OCI-LY1 (cell line): Measurements from ENCODE around the gene AFAP1L2.

ENCODE experiments used
- H2AFZ ChIP-seq: fragments of 200-600 bp; sonication (generic), shearing (Covaris generic); 2 replicates; pipeline ENCODE4 v1.6.0; 2014; ENCODE audit warnings: antibody characterized with exemption, mild to moderate bottlenecking, low read length
- H3F3A ChIP-seq: fragments of 200-600 bp; sonication (generic), shearing (Covaris generic); 2 replicates; pipeline ENCODE4 v1.6.0; 2014; ENCODE audit warnings: mild to moderate bottlenecking, antibody characterized with exemption, low read length, moderate library complexity; ENCODE audit not compliant: insufficient read depth
- H3K27ac ChIP-seq: fragments of 200-600 bp; sonication (generic); 2 replicates; pipeline ENCODE4 v1.5.1; 2014; ENCODE audit warnings: low read length, mixed run types, mild to moderate bottlenecking, low read depth; ENCODE audit not compliant: poor library complexity, severe bottlenecking
- H3K27me3 ChIP-seq: fragments of 200-600 bp; sonication (generic); 2 replicates; pipeline ENCODE4 v1.6.0; 2014; ENCODE audit warnings: antibody characterized with exemption, mild to moderate bottlenecking, low read length, moderate library complexity; ENCODE audit not compliant: insufficient read depth
- H3K36me3 ChIP-seq: fragments of 200-600 bp; sonication (generic); 2 replicates; pipeline ENCODE4 v1.6.1; 2014; ENCODE audit warnings: mild to moderate bottlenecking, antibody characterized with exemption, low read length, moderate library complexity, mixed read lengths; ENCODE audit not compliant: insufficient read depth
- H3K4me1 ChIP-seq: fragments of 200-600 bp; sonication (generic); 2 replicates; pipeline ENCODE4 v1.5.1; 2014; ENCODE audit warnings: mild to moderate bottlenecking, low read length, moderate library complexity; ENCODE audit not compliant: insufficient read depth, severe bottlenecking
- H3K4me2 ChIP-seq: fragments of 200-600 bp; sonication (generic), shearing (Covaris generic); 2 replicates; pipeline ENCODE4 v1.6.1; 2014; ENCODE audit warnings: low read length
- H3K4me3 ChIP-seq: fragments of 200-600 bp; sonication (generic); 2 replicates; pipeline ENCODE4 v1.5.1; 2014; ENCODE audit warnings: low read length, low read depth, mild to moderate bottlenecking, mixed read lengths; ENCODE audit not compliant: poor library complexity, severe bottlenecking
- H3K79me2 ChIP-seq: fragments of 200-600 bp; shearing (Covaris generic); 2 replicates; pipeline ENCODE4 v1.6.1; 2016; ENCODE audit warnings: mixed run types, low read length, mixed read lengths; ENCODE audit not compliant: insufficient read depth
- H3K9ac ChIP-seq: fragments of 200-600 bp; sonication (generic), shearing (Covaris generic); 2 replicates; pipeline ENCODE4 v1.6.1; 2014; ENCODE audit warnings: mild to moderate bottlenecking, low read length, mixed read lengths
- H3K9me2 ChIP-seq: fragments of 200-600 bp; sonication (generic), shearing (Covaris generic); 2 replicates; pipeline ENCODE4 v1.6.1; 2014; ENCODE audit warnings: low read depth, mild to moderate bottlenecking, low read length, mixed read lengths
- H3K9me3 ChIP-seq: fragments of 200-600 bp; shearing (Covaris generic); 2 replicates; pipeline ENCODE4 v1.6.1; 2014; ENCODE audit warnings: low read length, mixed read lengths
- H4K20me1 ChIP-seq: fragments of 200-600 bp; sonication (generic), shearing (Covaris generic); 2 replicates; pipeline ENCODE4 v1.6.0; 2016; ENCODE audit warnings: mild to moderate bottlenecking, low read length; ENCODE audit not compliant: insufficient read depth
- CTCF ChIP-seq: fragments of 200-600 bp; sonication (generic), shearing (Covaris generic); IDR thresholded peaks from 2 replicates; pipeline ENCODE4 v1.5.1; 2017; ENCODE audit warnings: mild to moderate bottlenecking, antibody characterized with exemption, low read length, moderate library complexity, mixed read lengths
- EZH2 ChIP-seq: fragments of 200-600 bp; sonication (generic), shearing (Covaris generic); IDR thresholded peaks from 2 replicates; pipeline ENCODE4 v1.8.0; 2017; ENCODE audit warnings: borderline replicate concordance, mixed run types, mild to moderate bottlenecking, antibody characterized with exemption, low read length, moderate library complexity, mixed read lengths

The AFAP1L2 gene

DNA sequence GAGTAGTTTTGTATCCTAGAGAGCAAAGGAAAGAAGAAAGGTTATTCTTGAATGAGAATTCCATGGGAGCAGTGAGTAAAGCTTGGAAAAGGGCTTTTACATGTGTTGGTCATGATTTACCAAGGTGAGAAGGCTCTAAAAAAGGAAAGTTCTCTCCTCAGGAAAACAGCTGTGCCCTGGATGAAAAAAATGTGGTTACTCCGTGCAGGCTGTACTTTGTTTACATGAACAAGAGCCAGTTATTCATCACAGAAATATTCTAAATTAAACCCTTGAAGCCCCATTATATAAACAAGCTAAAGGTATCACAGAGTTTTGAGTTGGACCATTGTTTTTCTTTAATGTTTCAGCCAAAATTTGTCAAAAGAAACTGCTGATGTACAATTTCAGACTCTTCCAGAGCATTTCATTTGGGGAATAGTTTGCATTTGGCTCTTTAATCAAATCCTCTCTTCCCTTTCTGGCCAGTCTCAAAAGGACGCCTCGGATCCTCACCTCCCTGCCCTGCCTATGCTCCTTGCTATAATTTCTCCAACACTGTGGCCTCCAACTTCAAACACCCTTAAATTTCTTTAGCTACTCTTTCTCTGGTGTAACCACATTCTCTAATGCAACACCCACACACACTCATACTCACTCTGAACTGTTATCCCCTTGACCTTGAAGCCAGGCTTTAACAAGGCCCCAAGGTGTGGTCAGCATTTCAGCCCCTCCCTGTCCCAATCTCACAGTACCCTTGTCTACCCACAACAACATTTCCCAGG lies 47.4 kb downstream of the AFAP1L2 start:
- Histone ChIP-seq H3K4me2 (no peak overlapping the region), H3K79me2 (no peaks in the 10 kb centered on the region), H3K27me3 (no peaks in the 10 kb centered on the region), H2AFZ (no peak overlapping the region), H3K4me1 (no peaks in the 10 kb centered on the region), H3K27ac (no peak overlapping the region), H3K9ac (no peak overlapping the region), H4K20me1 (no peaks in the 10 kb centered on the region), H3K9me2 (no peaks in the 10 kb centered on the region), H3K9me3 (no peaks in the 10 kb centered on the region), H3K4me3 (no peak overlapping the region), H3F3A (no peaks in the 10 kb centered on the region), H3K36me3 (no peaks in the 10 kb centered on the region)
- TF ChIP-seq EZH2 (no peak), CTCF (no peak)

DNA sequence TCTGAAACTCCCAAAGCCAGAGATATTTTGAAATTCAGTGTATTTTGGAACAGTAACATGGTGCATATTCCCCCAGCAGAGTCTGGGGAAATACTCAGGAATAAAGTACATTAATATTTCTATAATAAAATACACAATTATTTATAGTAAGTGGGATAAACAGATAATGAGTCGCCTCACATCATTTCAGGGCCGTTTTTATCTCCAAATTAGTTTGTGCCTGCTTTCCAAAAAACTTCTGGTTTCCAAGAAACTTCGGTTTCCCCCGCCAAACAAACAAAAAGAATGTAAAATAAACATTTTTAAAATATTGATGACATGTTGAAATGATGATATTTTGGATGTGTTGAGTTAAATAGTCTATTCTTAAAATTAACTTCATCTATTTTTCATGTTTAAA lies 48.2 kb downstream of the AFAP1L2 start:
- no peak overlapping the region for H3K4me2 ChIP-seq
- H4K20me1 ChIP-seq: no peaks in the 10 kb centered on the region
- H3K36me3 ChIP-seq: no peaks in the 10 kb centered on the region
- H3K9me3 ChIP-seq: no peaks in the 10 kb centered on the region
- H3K27me3 ChIP-seq: no peaks in the 10 kb centered on the region
- TF ChIP-seq EZH2: no peak
- TF ChIP-seq CTCF: no peak
- H2AFZ ChIP-seq: no peak overlapping the region
- no peaks in the 10 kb centered on the region for H3K4me1 ChIP-seq
- no peak overlapping the region for H3K27ac ChIP-seq
- H3K9ac ChIP-seq: no peak overlapping the region
- H3F3A ChIP-seq: no peaks in the 10 kb centered on the region
- no peaks in the 10 kb centered on the region for H3K9me2 ChIP-seq
- H3K79me2 ChIP-seq: no peaks in the 10 kb centered on the region
- no peak overlapping the region for H3K4me3 ChIP-seq

GRCh38 chr10:114353383-114353782 lies 50.9 kb downstream of the AFAP1L2 start:
- TF ChIP-seq EZH2 (no peak), CTCF (no peak)
- Histone ChIP-seq H3K27ac (no peak overlapping the region), H3K9me2 (no peaks in the 10 kb centered on the region), H3K9ac (no peak overlapping the region), H3K36me3 (no peaks in the 10 kb centered on the region), H3F3A (no peaks in the 10 kb centered on the region), H3K79me2 (no peaks in the 10 kb centered on the region), H3K9me3 (no peaks in the 10 kb centered on the region), H3K4me1 (no peaks in the 10 kb centered on the region), H3K4me2 (no peak overlapping the region), H2AFZ (no peak overlapping the region), H4K20me1 (no peaks in the 10 kb centered on the region), H3K4me3 (no peak overlapping the region), H3K27me3 (no peaks in the 10 kb centered on the region)
